ENCODE measurements around the gene PCSK7.

GRCh38 chr11:117200813-117201657 is 30.8 kb downstream of the PCSK7 start:
- TF ChIP-seq, protein P1, sequence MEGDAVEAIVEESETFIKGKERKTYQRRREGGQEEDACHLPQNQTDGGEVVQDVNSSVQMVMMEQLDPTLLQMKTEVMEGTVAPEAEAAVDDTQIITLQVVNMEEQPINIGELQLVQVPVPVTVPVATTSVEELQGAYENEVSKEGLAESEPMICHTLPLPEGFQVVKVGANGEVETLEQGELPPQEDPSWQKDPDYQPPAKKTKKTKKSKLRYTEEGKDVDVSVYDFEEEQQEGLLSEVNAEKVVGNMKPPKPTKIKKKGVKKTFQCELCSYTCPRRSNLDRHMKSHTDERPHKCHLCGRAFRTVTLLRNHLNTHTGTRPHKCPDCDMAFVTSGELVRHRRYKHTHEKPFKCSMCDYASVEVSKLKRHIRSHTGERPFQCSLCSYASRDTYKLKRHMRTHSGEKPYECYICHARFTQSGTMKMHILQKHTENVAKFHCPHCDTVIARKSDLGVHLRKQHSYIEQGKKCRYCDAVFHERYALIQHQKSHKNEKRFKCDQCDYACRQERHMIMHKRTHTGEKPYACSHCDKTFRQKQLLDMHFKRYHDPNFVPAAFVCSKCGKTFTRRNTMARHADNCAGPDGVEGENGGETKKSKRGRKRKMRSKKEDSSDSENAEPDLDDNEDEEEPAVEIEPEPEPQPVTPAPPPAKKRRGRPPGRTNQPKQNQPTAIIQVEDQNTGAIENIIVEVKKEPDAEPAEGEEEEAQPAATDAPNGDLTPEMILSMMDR (IDR thresholded peaks at IDR 0.05), result no peak
- no peak for TF ChIP-seq POLR2AphosphoS5 (IDR thresholded peaks at IDR 0.05)
- no peak for TF ChIP-seq POLR2A (IDR thresholded peaks at IDR 0.05)
- TF ChIP-seq EP300 (IDR thresholded peaks at IDR 0.05), result no peak
